H1 (cell line): ENCODE measurements around the gene APOL5.

Experiments used
- BRCA1 ChIP-seq: IDR thresholded peaks from 2 replicates; pipeline ENCODE4 v1.6.1; 2012; ENCODE audit warnings: low read depth, low read length, improper control_type of control experiment
- CBX5 ChIP-seq: fragments of 300-800, 300-1000 bp; sonication (generic); IDR thresholded peaks from 2 replicates; pipeline ENCODE4 v1.7.1; 2016; ENCODE audit warnings: antibody characterized with exemption, low read length, low read depth
- CTCF ChIP-seq, 3 experiments: IDR thresholded peaks; 1 replicate in 2 of 3; 2 replicates in 1 of 3; pipeline versions ENCODE4 v1.5.1 to v1.6.1; 2011; ENCODE audit warnings: low read length in 3 of 3, mild to moderate bottlenecking in 3 of 3, inconsistent platforms in 2 of 3, low read depth in 1 of 3, moderate library complexity in 1 of 3; ENCODE audit not compliant: insufficient read depth in 1 of 3; ENCODE audit errors: control extremely low read depth in 1 of 3
- EZH2 ChIP-seq: fragments of 200-600 bp; sonication (generic); IDR thresholded peaks from 2 replicates; pipeline ENCODE4 v1.7.1; 2012; ENCODE audit warnings: low read depth, mild to moderate bottlenecking, moderate library complexity, low read length, inconsistent platforms; ENCODE audit not compliant: severe bottlenecking
- JUND ChIP-seq: IDR thresholded peaks from 2 replicates; pipeline ENCODE4 v1.6.1; 2011; ENCODE audit warnings: mild to moderate bottlenecking, improper control_type of control experiment, low read length
- MAX ChIP-seq: IDR thresholded peaks from 2 replicates; pipeline ENCODE4 v1.6.1; 2012; ENCODE audit warnings: inconsistent platforms
- POLR2A ChIP-seq, 2 experiments: IDR thresholded peaks; 1 replicate in 1 of 2; 2 replicates in 1 of 2; pipeline ENCODE4 v1.6.1; 2011; ENCODE audit warnings: low read depth in 2 of 2, low read length in 2 of 2, mild to moderate bottlenecking in 2 of 2; ENCODE audit errors: control extremely low read depth in 1 of 2
- RAD21 ChIP-seq, 2 experiments: IDR thresholded peaks in 1 of 2; conservative IDR thresholded peaks in 1 of 2; 2 replicates each; pipeline ENCODE4 v1.6.1; 2011; ENCODE audit warnings: low read depth in 2 of 2, low read length in 2 of 2, improper control_type of control experiment in 1 of 2, inconsistent platforms in 1 of 2, mild to moderate bottlenecking in 1 of 2, moderate library complexity in 1 of 2
- RFX5 ChIP-seq: IDR thresholded peaks from 2 replicates; pipeline ENCODE4 v1.6.1; 2011; ENCODE audit warnings: low read depth, low read length, improper control_type of control experiment, borderline replicate concordance
- RNF2 ChIP-seq: fragments of 200-900, 300-1000 bp; sonication (generic); IDR thresholded peaks from 2 replicates; pipeline ENCODE4 v1.7.1; 2016; ENCODE audit warnings: borderline replicate concordance, low read depth, mild to moderate bottlenecking, antibody characterized with exemption, low read length; ENCODE audit not compliant: poor library complexity, severe bottlenecking; ENCODE audit errors: missing control alignments
- SIN3A ChIP-seq, 2 experiments: IDR thresholded peaks in 1 of 2; conservative IDR thresholded peaks in 1 of 2; 2 replicates each; pipeline ENCODE4 v1.6.1; 2011 to 2012; ENCODE audit warnings: low read length in 2 of 2, improper control_type of control experiment in 1 of 2, low read depth in 1 of 2, mild to moderate bottlenecking in 1 of 2
- TAF1 ChIP-seq: IDR thresholded peaks from 2 replicates; pipeline ENCODE4 v1.6.1; 2011; ENCODE audit warnings: mild to moderate bottlenecking, low read depth, low read length
- TBP ChIP-seq: IDR thresholded peaks from 2 replicates; pipeline ENCODE4 v1.6.1; 2011; ENCODE audit warnings: low read depth, low read length, improper control_type of control experiment
- ZNF274 ChIP-seq: IDR thresholded peaks from 2 replicates; pipeline ENCODE4 v1.7.0; 2012; ENCODE audit warnings: low read length, borderline replicate concordance; ENCODE audit errors: extremely low read depth

- no peak for TF ChIP-seq BRCA1
- TF ChIP-seq CTCF (IDR thresholded peaks at IDR 0.05; ENCODE audit: control extremely low read depth in 1 of 3, insufficient read depth in 1 of 3, low read depth in 1 of 3, low read length in 3 of 3) = no peak
- no peak for TF ChIP-seq TBP
- TF ChIP-seq POLR2A (IDR thresholded peaks at IDR 0.05; ENCODE audit: control extremely low read depth in 1 of 2, low read depth in 2 of 2, low read length in 2 of 2) = no peak
- TF ChIP-seq SIN3A (conservative IDR thresholded peaks at IDR 0.05 in 1 of 2, IDR thresholded peaks at IDR 0.05 in 1 of 2; ENCODE audit: low read depth in 1 of 2, low read length in 2 of 2) = no peak
- TF ChIP-seq MAX = no peak
- no peak for TF ChIP-seq RNF2
- no peak for TF ChIP-seq EZH2
- TF ChIP-seq JUND = no peak
- no peak for TF ChIP-seq RAD21 (IDR thresholded peaks at IDR 0.05 in 1 of 2, conservative IDR thresholded peaks at IDR 0.05 in 1 of 2; ENCODE audit: low read depth in 2 of 2, low read length in 2 of 2)
- TF ChIP-seq RFX5 = no peak
- no peak for TF ChIP-seq TAF1
- TF ChIP-seq CBX5 = no peak
- no peak for TF ChIP-seq ZNF274
Observed at GRCh38 chr22:35688913-35689675, 28.6 kb upstream of the APOL5 start.
